Activated CD4-positive, alpha-beta T cell treated with anti-CD3 and anti-CD28 coated beads, Interleukin-2, amount 10 ng/mL, durations not matched to agents 24 days and 14 days (primary cell): ENCODE data around the gene NOP53. TPM values are rescaled to one million over a fixed set of nuclear protein-coding genes. Genes with fewer than 3 reads are reported as not detected.
"Not testable (repeated sequence)": the region's sequence is repeated elsewhere in the genome, so short reads cannot be mapped to it uniquely, and the experiment has no call there.

Experiments
- DNase-seq: peaks from one replicate; pipeline ENCODE4 v3.0.0; 2022
- H3K27ac Mint-ChIP-seq: one replicate; pipeline ENCODE4 v1.8.0; 2022; ENCODE audit warnings: mild to moderate bottlenecking, mixed read lengths
- H3K27me3 Mint-ChIP-seq: one replicate; pipeline ENCODE4 v1.8.0; 2022; ENCODE audit warnings: mixed read lengths
- H3K36me3 Mint-ChIP-seq: one replicate; pipeline ENCODE4 v1.8.0; 2022; ENCODE audit warnings: low read depth, mild to moderate bottlenecking, mixed read lengths
- H3K4me1 Mint-ChIP-seq: one replicate; pipeline ENCODE4 v1.8.0; 2021; ENCODE audit warnings: mixed read lengths
- H3K4me3 Mint-ChIP-seq: one replicate; pipeline ENCODE4 v1.8.0; 2022; ENCODE audit warnings: mild to moderate bottlenecking, moderate library complexity, mixed read lengths
- H3K9me3 Mint-ChIP-seq: one replicate; pipeline ENCODE4 v1.8.0; 2021; ENCODE audit warnings: mixed read lengths
- intact Hi-C: fragments of 100-400 bp; cut with micrococcal nuclease; formaldehyde crosslinking; loops from one replicate; pipeline ENCODE4 v1.15.1; 2023
- total RNA-seq: library from RNA; stranded (reverse); gene quantifications from 2 replicates; pipeline ENCODE4 v1.2.3, GENCODE V29; 2022

NOP53 gene
- total RNA-seq, 1 donor from 2014 or later = 230 TPM

GRCh38 chr19:47764705-47765104, 19.4 kb downstream of the NOP53 start:
- H3K9me3 Mint-ChIP-seq, intact Hi-C loops, H3K36me3 Mint-ChIP-seq, DNase-seq, H3K4me3 Mint-ChIP-seq, H3K27me3 Mint-ChIP-seq, H3K4me1 Mint-ChIP-seq, H3K27ac Mint-ChIP-seq: not testable (repeated sequence)

- H3K36me3 Mint-ChIP-seq = no peaks in the 10 kb centered on the region
- peak; percentile 79 for DNase-seq
- no peak overlapping the region for H3K27ac Mint-ChIP-seq
- H3K4me3 Mint-ChIP-seq = no peak overlapping the region
- no peaks in the 10 kb centered on the region for H3K27me3 Mint-ChIP-seq
- no peaks in the 10 kb centered on the region for H3K9me3 Mint-ChIP-seq
- intact Hi-C loops = loop anchor here (1.0 kb wide), 1 partner anchor 23 kb away; no protein-coding TSS in a partner anchor
- peaks cover 3% of the 10 kb centered on the region for H3K4me1 Mint-ChIP-seq
These were observed 20.4 kb downstream of the NOP53 start for GRCh38 chr19:47765523-47766358.

GRCh38 chr19:47766359-47766620, 20.9 kb downstream of the NOP53 start:
- Mint-ChIP-seq H3K36me3 (no peaks in the 10 kb centered on the region), H3K4me1 (peaks cover 3% of the 10 kb centered on the region), H3K9me3 (no peaks in the 10 kb centered on the region), H3K27ac (no peak overlapping the region), H3K27me3 (no peaks in the 10 kb centered on the region), H3K4me3 (no peak overlapping the region)
- DNase-seq = no peak
- intact Hi-C loops = loop anchor here (1.0 kb wide), 1 partner anchor 22 kb away; no protein-coding TSS in a partner anchor

GRCh38 chr19:47766670-47767069, 21.3 kb downstream of the NOP53 start:
- no peaks in the 10 kb centered on the region for H3K36me3 Mint-ChIP-seq
- DNase-seq = no peak
- peaks cover 3% of the 10 kb centered on the region for H3K4me1 Mint-ChIP-seq
- H3K9me3 Mint-ChIP-seq = no peaks in the 10 kb centered on the region
- H3K27me3 Mint-ChIP-seq = peaks cover 2% of the 10 kb centered on the region
- no peak overlapping the region for H3K27ac Mint-ChIP-seq
- intact Hi-C loops = loop anchor here (1.0 kb wide), 1 partner anchor 22 kb away; no protein-coding TSS in a partner anchor
- no peak overlapping the region for H3K4me3 Mint-ChIP-seq

- no peaks in the 10 kb centered on the region for H3K9me3 Mint-ChIP-seq
- H3K27ac Mint-ChIP-seq = no peak overlapping the region
These were observed 22.0 kb downstream of the NOP53 start for GRCh38 chr19:47767349-47767748.

GRCh38 chr19:47768604-47769003, 23.3 kb downstream of the NOP53 start:
- no peaks in the 10 kb centered on the region for H3K9me3 Mint-ChIP-seq
- peaks cover 2% of the 10 kb centered on the region for H3K27me3 Mint-ChIP-seq
- H3K4me3 Mint-ChIP-seq = no peak overlapping the region
- H3K27ac Mint-ChIP-seq = no peak overlapping the region
- no peak for DNase-seq
- intact Hi-C loops = no loop called here
- no peaks in the 10 kb centered on the region for H3K36me3 Mint-ChIP-seq
- peaks cover 3% of the 10 kb centered on the region for H3K4me1 Mint-ChIP-seq

More at GRCh38 chr19:47767349-47767748, 22.0 kb downstream of the NOP53 start:
- H3K4me3 Mint-ChIP-seq = no peak overlapping the region
- H3K27me3 Mint-ChIP-seq = peaks cover 2% of the 10 kb centered on the region
- intact Hi-C loops = no loop called here
- no peak for DNase-seq
- peaks cover 3% of the 10 kb centered on the region for H3K4me1 Mint-ChIP-seq
- no peaks in the 10 kb centered on the region for H3K36me3 Mint-ChIP-seq

- Mint-ChIP-seq H3K27me3 (peaks cover 2% of the 10 kb centered on the region), H3K9me3 (no peaks in the 10 kb centered on the region), H3K27ac (no peak overlapping the region), H3K4me3 (no peak overlapping the region), H3K4me1 (peaks cover 3% of the 10 kb centered on the region), H3K36me3 (no peaks in the 10 kb centered on the region)
- intact Hi-C loops = no loop called here
- no peak for DNase-seq
These were observed 24.2 kb downstream of the NOP53 start for GRCh38 chr19:47769534-47769933.

- intact Hi-C loops, H3K27ac Mint-ChIP-seq, H3K27me3 Mint-ChIP-seq, H3K9me3 Mint-ChIP-seq, H3K4me3 Mint-ChIP-seq, H3K4me1 Mint-ChIP-seq, H3K36me3 Mint-ChIP-seq, DNase-seq: not testable (repeated sequence)
These were observed 25.9 kb downstream of the NOP53 start for GRCh38 chr19:47771291-47771690.

- intact Hi-C loops = no loop called here
- H3K4me1 Mint-ChIP-seq = peaks cover 18% of the 10 kb centered on the region
- no peaks in the 10 kb centered on the region for H3K9me3 Mint-ChIP-seq
- H3K27me3 Mint-ChIP-seq = no peaks in the 10 kb centered on the region
- DNase-seq = no peak
- no peak overlapping the region for H3K4me3 Mint-ChIP-seq
- peaks cover 11% of the 10 kb centered on the region for H3K36me3 Mint-ChIP-seq
- no peak overlapping the region for H3K27ac Mint-ChIP-seq
These were observed 31.2 kb downstream of the NOP53 start for GRCh38 chr19:47776568-47776967.

GRCh38 chr19:47777245-47778048, 32.1 kb downstream of the NOP53 start:
- H3K9me3 Mint-ChIP-seq, intact Hi-C loops, DNase-seq, H3K27me3 Mint-ChIP-seq, H3K27ac Mint-ChIP-seq: not testable (repeated sequence)
- Mint-ChIP-seq H3K4me1 (peaks cover 18% of the 10 kb centered on the region), H3K4me3 (peak overlapping the region; percentile 100), H3K36me3 (peaks cover 19% of the 10 kb centered on the region)

- intact Hi-C loops = no loop called here
These were observed 33.0 kb downstream of the NOP53 start, which contains the start of gene SELENOW for GRCh38 chr19:47778049-47778953. SELENOW (plus strand) TSS chr19:47778703; CDS start chr19:47778786, 83 bp downstream.

GRCh38 chr19:47778954-47779351, 33.6 kb downstream of the NOP53 start:
- H3K27me3 Mint-ChIP-seq = no peaks in the 10 kb centered on the region
- intact Hi-C loops = no loop called here
- DNase-seq = peak; percentile 73
- H3K27ac Mint-ChIP-seq = peak overlapping the region; percentile 97
- H3K36me3 Mint-ChIP-seq = peaks cover 29% of the 10 kb centered on the region
- H3K4me1 Mint-ChIP-seq = peaks cover 18% of the 10 kb centered on the region
- no peaks in the 10 kb centered on the region for H3K9me3 Mint-ChIP-seq
- H3K4me3 Mint-ChIP-seq = peak overlapping the region; percentile 100

More at GRCh38 chr19:47778049-47778953, 33.0 kb downstream of the NOP53 start, which contains the start of gene SELENOW:
- Mint-ChIP-seq H3K4me1 (peaks cover 18% of the 10 kb centered on the region), H3K36me3 (peaks cover 25% of the 10 kb centered on the region), H3K4me3 (peak within 1 kb of the TSS; percentile 100), H3K27ac (peak within 1 kb of the TSS; percentile 97), H3K27me3 (no peaks in the 10 kb centered on the region), H3K9me3 (no peaks in the 10 kb centered on the region)
- DNase-seq = peak; percentile 94

GRCh38 chr19:47779524-47780214, 34.3 kb downstream of the NOP53 start:
- intact Hi-C loops = no loop called here
- Mint-ChIP-seq H3K4me1 (peaks cover 18% of the 10 kb centered on the region), H3K36me3 (peaks cover 34% of the 10 kb centered on the region), H3K4me3 (peak overlapping the region; percentile 100), H3K9me3 (no peaks in the 10 kb centered on the region), H3K27ac (peak overlapping the region; percentile 97), H3K27me3 (no peaks in the 10 kb centered on the region)
- DNase-seq = no peak
